ENCODE data around the gene CACHD1. TPM values are rescaled to one million over a fixed set of nuclear protein-coding genes. Genes with fewer than 3 reads are reported as not detected.

CACHD1 gene
- polyA plus RNA-seq, 2 of the 4 experiments (the other 2 are of a cell fraction) = 0.72 to 1.6 TPM

GRCh38 chr1:64651841-64652240, 181.9 kb downstream of the CACHD1 start (continued):
- TF ChIP-seq CTCF (IDR thresholded peaks at IDR 0.05) = no peak
- TF ChIP-seq NPAS2 (CRISPR knock-in tag; IDR thresholded peaks at IDR 0.05; ENCODE audit: borderline replicate concordance) = no peak
- no peak for TF ChIP-seq TFCP2L1 (CRISPR knock-in tag; IDR thresholded peaks at IDR 0.05)
- TF ChIP-seq MYC (IDR thresholded peaks at IDR 0.05; ENCODE audit: borderline replicate concordance, low read length) = no peak

GRCh38 chr1:64653466-64653865, 183.5 kb downstream of the CACHD1 start:
- no peak for ATAC-seq
- 83% methylated on average over 2 of the region's 2 CpGs for WGBS (ENCODE audit: missing lambda C conversion rate)
- no peak for FAIRE-seq
- ChIA-PET POLR2A (no interaction called here), CTCF (interaction anchor here (1.0 to 1.1 kb wide), 2 partner anchors 21 to 384 kb away, joined by 3 to 4 read pairs; no protein-coding TSS in a partner anchor)
- Histone ChIP-seq H3K4me1 (no peaks in the 10 kb centered on the region), H3K9me3 (no peaks in the 10 kb centered on the region), H3K4me2 (no peak overlapping the region), H3K27ac (no peak overlapping the region), H3K4me3 (no peak overlapping the region)
- no peak for DNase-seq (ENCODE audit: low read depth in 1 of 2, low spot score in 1 of 2)
- no peak for TF ChIP-seq HOXB5 (CRISPR knock-in tag; IDR thresholded peaks at IDR 0.05)
- no peak for TF ChIP-seq HEYL (CRISPR knock-in tag; IDR thresholded peaks at IDR 0.05)
- TF ChIP-seq ATOH8 (CRISPR knock-in tag; IDR thresholded peaks at IDR 0.05; ENCODE audit: low read depth) = no peak
- TF ChIP-seq MAZ (IDR thresholded peaks at IDR 0.05; ENCODE audit: borderline replicate concordance, low read depth, low read length) = no peak
- TF ChIP-seq ZFP36 (IDR thresholded peaks at IDR 0.05; ENCODE audit: borderline replicate concordance, partially characterized antibody) = no peak
- no peak for TF ChIP-seq POLR2AphosphoS2 (conservative IDR thresholded peaks at IDR 0.05; ENCODE audit: low read length)
- no peak for TF ChIP-seq RARB (CRISPR knock-in tag; IDR thresholded peaks at IDR 0.05)
- TF ChIP-seq KDM5A (IDR thresholded peaks at IDR 0.05) = no peak
- no peak for TF ChIP-seq RCOR1 (IDR thresholded peaks at IDR 0.05; ENCODE audit: low read depth, low read length)
- TF ChIP-seq RAD21 (conservative IDR thresholded peaks at IDR 0.05 in 1 of 2, IDR thresholded peaks at IDR 0.05 in 1 of 2) = no peak
- TF ChIP-seq POLR2A (IDR thresholded peaks at IDR 0.05; ENCODE audit: low read length) = no peak
- TF ChIP-seq RFX5 (IDR thresholded peaks at IDR 0.05) = no peak
- TF ChIP-seq, protein P1, sequence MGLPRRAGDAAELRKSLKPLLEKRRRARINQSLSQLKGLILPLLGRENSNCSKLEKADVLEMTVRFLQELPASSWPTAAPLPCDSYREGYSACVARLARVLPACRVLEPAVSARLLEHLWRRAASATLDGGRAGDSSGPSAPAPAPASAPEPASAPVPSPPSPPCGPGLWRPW (IDR thresholded peaks at IDR 0.05) = no peak
- TF ChIP-seq JUN (IDR thresholded peaks at IDR 0.05) = no peak
- no peak for TF ChIP-seq SMC3 (IDR thresholded peaks at IDR 0.05)
- no peak for TF ChIP-seq FOXS1 (CRISPR knock-in tag; IDR thresholded peaks at IDR 0.05)
- no peak for TF ChIP-seq EP300 (IDR thresholded peaks at IDR 0.05)
- TF ChIP-seq SREBF2 (IDR thresholded peaks at IDR 0.05) = no peak
- TF ChIP-seq, protein P2, sequence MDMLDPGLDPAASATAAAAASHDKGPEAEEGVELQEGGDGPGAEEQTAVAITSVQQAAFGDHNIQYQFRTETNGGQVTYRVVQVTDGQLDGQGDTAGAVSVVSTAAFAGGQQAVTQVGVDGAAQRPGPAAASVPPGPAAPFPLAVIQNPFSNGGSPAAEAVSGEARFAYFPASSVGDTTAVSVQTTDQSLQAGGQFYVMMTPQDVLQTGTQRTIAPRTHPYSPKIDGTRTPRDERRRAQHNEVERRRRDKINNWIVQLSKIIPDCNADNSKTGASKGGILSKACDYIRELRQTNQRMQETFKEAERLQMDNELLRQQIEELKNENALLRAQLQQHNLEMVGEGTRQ (IDR thresholded peaks at IDR 0.05) = no peak
